IMR-90 (cell line): ENCODE measurements around the gene TCF7L2. TPM values are rescaled to one million over a fixed set of nuclear protein-coding genes. Genes with fewer than 3 reads are reported as not detected.

Experiments
- ATAC-seq: fragments of 200-7000 bp; cut with Tn5 transposase; 2 replicates; pipeline ENCODE4 v1.9.1; 2020; ENCODE audit warnings: low read depth, mild to moderate bottlenecking, moderate library complexity
- BruUV-seq: library from RNA; stranded (reverse); fragments of 400-500 nt; replicated peaks from 2 replicates; lab custom pipeline; 2021; lab: Mats Ljungman, UMichigan
- CTCF ChIA-PET: fragments of 300-600 bp; formaldehyde crosslinking; extraction: SDS; loops from one replicate; lab custom pipeline; 2021; ENCODE audit warnings: antibody characterized with exemption; lab: Yijun Ruan, JAX
- POLR2A ChIA-PET: fragments of 300-600 bp; sonication (Branson Sonifier 250); formaldehyde crosslinking; loops from one replicate; lab custom pipeline; 2022; ENCODE audit warnings: antibody characterized with exemption; ENCODE audit not compliant: unreplicated experiment; lab: Charles Lee
- DNase-seq: peaks from one replicate; pipeline ENCODE4 v3.0.0; 2013
- H2AFZ ChIP-seq: replicated peaks from 2 replicates; pipeline ENCODE3; 2013; ENCODE audit warnings: low read length, mild to moderate bottlenecking; ENCODE audit not compliant: poor library complexity
- H2AK5ac ChIP-seq: 2 replicates; pipeline ENCODE4 v1.6.1; 2013; ENCODE audit warnings: low read depth, low read length, inconsistent platforms
- H2AK9ac ChIP-seq: replicated peaks from 2 replicates; pipeline ENCODE3; 2013; ENCODE audit warnings: mild to moderate bottlenecking, low read depth, low read length, moderate library complexity; ENCODE audit not compliant: poor library complexity
- H2BK120ac ChIP-seq: 2 replicates; pipeline ENCODE4 v1.6.1; 2013; ENCODE audit warnings: low read depth, low read length, inconsistent platforms
- H2BK15ac ChIP-seq: 3 replicates; pipeline ENCODE4 v1.6.1; 2013; ENCODE audit warnings: low read depth, low read length, inconsistent platforms
- H2BK20ac ChIP-seq: 2 replicates; pipeline ENCODE4 v1.6.1; 2013; ENCODE audit warnings: low read depth, mild to moderate bottlenecking, inconsistent platforms, low read length, moderate library complexity
- H2BK5ac ChIP-seq: 2 replicates; pipeline ENCODE4 v1.6.1; 2013; ENCODE audit warnings: mild to moderate bottlenecking, low read depth, low read length, inconsistent platforms; ENCODE audit not compliant: poor library complexity, severe bottlenecking
- H3K14ac ChIP-seq: replicated peaks from 2 replicates; pipeline ENCODE4 v1.6.1; 2013; ENCODE audit warnings: low read depth, low read length, inconsistent platforms
- H3K18ac ChIP-seq: 2 replicates; pipeline ENCODE4 v1.6.1; 2013; ENCODE audit warnings: low read depth, low read length, control low read depth
- H3K23ac ChIP-seq: 2 replicates; pipeline ENCODE4 v1.6.1; 2013; ENCODE audit warnings: low read depth, low read length, inconsistent platforms
- H3K27ac ChIP-seq: 2 replicates; pipeline ENCODE4 v1.5.1; 2013; ENCODE audit warnings: mild to moderate bottlenecking, control low read depth, low read length; ENCODE audit not compliant: insufficient read depth
- H3K27me3 ChIP-seq: 2 replicates; pipeline ENCODE4 v1.6.1; 2013; ENCODE audit warnings: low read length; ENCODE audit not compliant: control insufficient read depth, insufficient read depth
- H3K36me3 ChIP-seq: 2 replicates; pipeline ENCODE4 v1.6.1; 2013; ENCODE audit warnings: low read length, mixed read lengths; ENCODE audit not compliant: control insufficient read depth, insufficient read depth
- H3K4ac ChIP-seq: 2 replicates; pipeline ENCODE4 v1.6.1; 2013; ENCODE audit warnings: low read depth, low read length, inconsistent platforms
- H3K4me1 ChIP-seq: 2 replicates; pipeline ENCODE4 v1.6.1; 2013; ENCODE audit warnings: low read length, mixed read lengths; ENCODE audit not compliant: control insufficient read depth, insufficient read depth
- H3K4me2 ChIP-seq: 2 replicates; pipeline ENCODE4 v1.6.1; 2013; ENCODE audit warnings: low read depth, mild to moderate bottlenecking, control low read depth, low read length, moderate library complexity
- H3K4me3 ChIP-seq: 2 replicates; pipeline ENCODE4 v1.5.1; 2013; ENCODE audit warnings: low read depth, mild to moderate bottlenecking, control low read depth, low read length, moderate library complexity; ENCODE audit not compliant: insufficient read depth
- H3K56ac ChIP-seq: 2 replicates; pipeline ENCODE4 v1.6.1; 2013; ENCODE audit warnings: low read length, inconsistent platforms; ENCODE audit not compliant: insufficient read depth; ENCODE audit errors: extremely low read depth
- H3K79me1 ChIP-seq, 2 experiments: 2 replicates each; pipeline ENCODE4 v1.6.1; 2013; ENCODE audit warnings: low read length in 2 of 2, inconsistent platforms in 1 of 2, low read depth in 1 of 2
- H3K9ac ChIP-seq: 2 replicates; pipeline ENCODE4 v1.6.1; 2013; ENCODE audit warnings: low read depth, low read length, control low read depth
- H3K9me1 ChIP-seq: 2 replicates; pipeline ENCODE4 v1.6.1; 2013; ENCODE audit warnings: low read length, inconsistent platforms; ENCODE audit not compliant: insufficient read depth
- H3K9me3 ChIP-seq: 2 replicates; pipeline ENCODE4 v1.6.1; 2013; ENCODE audit warnings: low read length; ENCODE audit not compliant: control insufficient read depth, insufficient read depth
- H4K20me1 ChIP-seq: 2 replicates; pipeline ENCODE4 v1.6.1; 2013; ENCODE audit warnings: low read length, inconsistent platforms; ENCODE audit not compliant: insufficient read depth
- H4K5ac ChIP-seq: 2 replicates; pipeline ENCODE4 v1.6.1; 2013; ENCODE audit warnings: mild to moderate bottlenecking, low read depth, low read length, control low read depth
- H4K8ac ChIP-seq, 2 experiments: 2 replicates each; pipeline ENCODE4 v1.6.1; 2013; ENCODE audit warnings: low read depth in 2 of 2, low read length in 2 of 2, control low read depth in 1 of 2, inconsistent platforms in 1 of 2
- H4K91ac ChIP-seq: 2 replicates; pipeline ENCODE4 v1.6.1; 2013; ENCODE audit warnings: low read depth, low read length, inconsistent platforms; ENCODE audit not compliant: insufficient read depth
- CEBPB ChIP-seq: IDR thresholded peaks from 2 replicates; pipeline ENCODE4 v1.6.1; 2012; ENCODE audit warnings: low read depth, low read length, improper control_type of control experiment
- CHD1 ChIP-seq: IDR thresholded peaks from 2 replicates; pipeline ENCODE4 v1.6.1; 2012; ENCODE audit warnings: low read depth, low read length, improper control_type of control experiment
- POLR2A ChIP-seq: IDR thresholded peaks from 2 replicates; pipeline ENCODE4 v1.6.1; 2012; ENCODE audit warnings: mild to moderate bottlenecking, low read depth, low read length
- RFX5 ChIP-seq: IDR thresholded peaks from 2 replicates; pipeline ENCODE4 v1.8.0; 2012; ENCODE audit warnings: low read depth, mild to moderate bottlenecking, low read length, moderate library complexity
- WGBS, 2 experiments: methylation state at CpG; one replicate each; pipeline versions ENCODE4 v1.1.5 to v1.1.7; 2013; ENCODE audit warnings: missing lambda C conversion rate in 2 of 2; ENCODE audit not compliant: insufficient read length in 1 of 2; ENCODE audit errors: extremely low coverage in 2 of 2; 5-methylcytosine and 5-hydroxymethylcytosine counted together
- dilution Hi-C: fragments of 300-500 bp; cut with HindIII; formaldehyde crosslinking; loops from one replicate; pipeline ENCODE4 v1.14.3; 2018; ENCODE audit warnings: low sequenced_read_pairs; ENCODE audit not compliant: unreplicated experiment
- in situ Hi-C: fragments of 300-500 bp; cut with MboI; formaldehyde crosslinking; loops from 3 replicates; pipeline ENCODE4 v1.14.3; 2019; ENCODE audit warnings: low sequenced_read_pairs, inconsistent platforms, mixed read lengths
- intact Hi-C: fragments of 100-400 bp; cut with micrococcal nuclease; formaldehyde crosslinking; loops from 2 replicates; pipeline ENCODE4 v1.10.0; 2022
- polyA plus RNA-seq, 3 experiments: library from polyadenylated mRNA; depleted of rRNA; stranded (reverse); fragments of >200 nt; gene quantifications; 2 replicates each; pipeline ENCODE4 v1.2.3, GENCODE V29; 2012; ENCODE audit warnings: low replicate concordance in 1 of 3
- total RNA-seq: library from RNA; depleted of rRNA; stranded (reverse); fragments of >200 nt; gene quantifications from 2 replicates; pipeline ENCODE4 v1.2.3, GENCODE V29; 2012

The TCF7L2 gene
- total and polyA plus RNA-seq, 2 of the 4 experiments (the other 2 are of a cell fraction): 1.3 to 12.2 TPM

GRCh38 chr10:112918771-112919170, 31.3 kb upstream of the TCF7L2 start:
- Histone ChIP-seq H3K9me1 (peaks cover 6% of the 10 kb centered on the region), H3K4me3 (no peak overlapping the region), H4K5ac (no peak overlapping the region), H3K27me3 (no peaks in the 10 kb centered on the region), H3K36me3 (no peaks in the 10 kb centered on the region), H2BK120ac (no peak overlapping the region), H3K79me1 (no peaks in the 10 kb centered on the region), H2BK20ac (peak overlapping the region; percentile 39; the same call in 1 of the 2 replicates), H3K23ac (no peak overlapping the region), H3K9me3 (no peaks in the 10 kb centered on the region), H2AK9ac (no peak overlapping the region), H2AK5ac (peak overlapping the region; percentile 35; the same call in 1 of the 2 replicates), H3K4me1 (peaks cover 6% of the 10 kb centered on the region), H3K4me2 (no peak overlapping the region), H3K18ac (no peak overlapping the region), H4K91ac (no peak overlapping the region), H3K14ac (no peak overlapping the region), H3K4ac (no peak overlapping the region), H3K56ac (no peak overlapping the region), H4K20me1 (no peaks in the 10 kb centered on the region), H2BK5ac (no peak overlapping the region), H2AFZ (no peak overlapping the region), H3K9ac (no peak overlapping the region), H2BK15ac (peak overlapping the region; percentile 5; the same call in 1 of the 3 replicates), H4K8ac (no peak overlapping the region), H3K27ac (no peak overlapping the region)
- ChIA-PET POLR2A (no interaction called here), CTCF (no interaction called here)
- no peak for ATAC-seq
- TF ChIP-seq RFX5 (no peak), POLR2A (no peak), CEBPB (0 out of 2 replicates have a peak, but pooled peaks have one; percentile 21), CHD1 (no peak)
- in situ Hi-C loops (no loop called here), dilution Hi-C loops (no loop called here), intact Hi-C loops (no loop called here)
- DNase-seq: no peak
- WGBS, 2 experiments: no CpG with 5 or more reads among the region's 1 CpG
- no TSS peak for BruUV-seq
